Psoas muscle (tissue), 8 donors: ENCODE measurements around the gene PHC2. TPM values are rescaled to one million over a fixed set of nuclear protein-coding genes. Genes with fewer than 3 reads are reported as not detected.
A peak's percentile ranks its signal among the peaks of the same experiment; 100 is the strongest.

Experiments used
- ATAC-seq, 4 donors: fragments of 200-7000 bp; cut with Tn5 transposase; one replicate each; pipeline ENCODE4 v1.9.1; 2020; ENCODE audit warnings: moderate library complexity in 3 of 4, mild to moderate bottlenecking in 2 of 4
- DNase-seq, 2 donors: peaks; one replicate each; pipeline ENCODE4 v3.0.0-alpha.2; 2020
- H3K27ac ChIP-seq: fragments of 200-600 bp; one replicate; pipeline ENCODE4 v1.8.0; 2022
- H3K27me3 ChIP-seq, 3 donors: fragments of 200-600 bp in 1 of 3; one replicate each; pipeline versions ENCODE4 v1.6.1 to v1.8.0; 2013 to 2022; ENCODE audit warnings: low read length in 2 of 3, mild to moderate bottlenecking in 2 of 3, moderate library complexity in 1 of 3; ENCODE audit not compliant: insufficient read depth in 3 of 3
- H3K36me3 ChIP-seq, 2 donors: fragments of 200-600 bp in 1 of 2; one replicate each; pipeline versions ENCODE4 v1.6.1 to v1.8.0; 2013 to 2022; ENCODE audit warnings: low read depth in 1 of 2, mild to moderate bottlenecking in 1 of 2, moderate library complexity in 1 of 2; ENCODE audit not compliant: insufficient read depth in 1 of 2
- H3K4me1 ChIP-seq: fragments of 200-600 bp; one replicate; pipeline ENCODE4 v1.8.0; 2022
- H3K4me3 ChIP-seq: fragments of 200-600 bp; one replicate; pipeline ENCODE4 v1.8.0; 2022; ENCODE audit warnings: mild to moderate bottlenecking
- H3K9me3 ChIP-seq: fragments of 200-600 bp; one replicate; pipeline ENCODE4 v1.8.0; 2022
- CTCF ChIP-seq: fragments of 200-600 bp; IDR thresholded peaks from one replicate; pipeline ENCODE4 v1.8.0; 2022; ENCODE audit warnings: antibody characterized with exemption
- WGBS, 3 donors: extraction: QIAGEN DNeasy Blood & Tissue Kit; methylation state at CpG; one replicate each; pipeline versions ENCODE4 v1.1.6 to v1.1.7; 2013; 5-methylcytosine and 5-hydroxymethylcytosine counted together
- intact Hi-C, 2 donors: fragments of 100-400 bp; cut with DNase I; formaldehyde crosslinking; loops; one replicate each; pipeline versions ENCODE4 v1.11.0 to v1.14.2; 2022
- polyA plus RNA-seq, 3 donors: library from polyadenylated mRNA; stranded (reverse); fragments of 200-250 nt; gene quantifications; one replicate each; pipeline ENCODE4 v1.2.3, GENCODE V29; 2013
- total RNA-seq, 4 donors: library from RNA; stranded (reverse); fragmentation: NEBNext Ultra II Directional in 2 of 4; extraction: Animal tissue kit (Norgen Biotek cat#: 25700) in 2 of 4; gene quantifications; one replicate each; pipeline versions ENCODE4 v1.2.1 to v1.2.4, GENCODE V29; 2021 to 2023
- donor health status: healthy with polysubstance abuse.
- donor health status: DM: no; HTN: no; CAD: no; lungs with moderate emphysema.
- donor health status: Bipolar disorder and iron deficiency.
- donor health status: healthy.
- donor health status: DM: yes; HTN: yes; CAD: no.
- donor health status: DM: no; HTN: no; CAD: no.
- donor health status: DM: no; HTN: no; CAD: no.
- donor health status: DM: yes; HTN: yes; CAD: no.

The PHC2 gene
- total and polyA plus RNA-seq, 7 donors, result 74.1 to 427 (median 338) TPM

- 16 to 30% (median 17%) methylated on average over 9 of the region's 9 CpGs for WGBS, 3 donors
- Histone ChIP-seq H3K27ac (peak overlapping the region; percentile 88), H3K9me3 (no peaks in the 10 kb centered on the region), H3K36me3 (peaks cover 0 to 24% of the 10 kb centered on the region in 2 donors), H3K27me3 (no peaks in the 10 kb centered on the region), H3K4me1 (peaks cover 54% of the 10 kb centered on the region), H3K4me3 (no peak overlapping the region)
- DNase-seq (peak; percentile 63 to 82), ATAC-seq (peak; percentile 83 to 89 (median 88))
- TF ChIP-seq CTCF, result no peak
- intact Hi-C loops, result loop anchor here (1.0 to 10.0 kb wide), 6 partner anchors 15 to 241 kb away; no protein-coding TSS in a partner anchor
Measured at GRCh38 chr1:33365560-33365997, 65.3 kb downstream of the PHC2 start.

GRCh38 chr1:33364565-33364918 lies 66.4 kb downstream of the PHC2 start:
- intact Hi-C loops, result loop anchor here in 1 of 2 donors (10.0 kb wide), 1 partner anchor 240 kb away; no protein-coding TSS in a partner anchor

GRCh38 chr1:33363470-33363861 lies 67.4 kb downstream of the PHC2 start:
- peaks cover 54% of the 10 kb centered on the region for H3K4me1 ChIP-seq
- 47 to 65% (median 56%) methylated on average over 5 of the region's 5 CpGs for WGBS, 3 donors
- H3K4me3 ChIP-seq, result no peak overlapping the region
- peaks cover 0 to 12% of the 10 kb centered on the region in 2 donors for H3K36me3 ChIP-seq
- no peak for TF ChIP-seq CTCF
- intact Hi-C loops, result loop anchor here in 1 of 2 donors (10.0 kb wide), 1 partner anchor 239 kb away; no protein-coding TSS in a partner anchor
- no peak for ATAC-seq
- no peaks in the 10 kb centered on the region for H3K9me3 ChIP-seq
- no peaks in the 10 kb centered on the region for H3K27me3 ChIP-seq
- no peak for DNase-seq
- H3K27ac ChIP-seq, result peak overlapping the region; percentile 46

More at GRCh38 chr1:33364565-33364918, 66.4 kb downstream of the PHC2 start:
- no peak for TF ChIP-seq CTCF
- no peak for DNase-seq
- peaks cover 54% of the 10 kb centered on the region for H3K4me1 ChIP-seq
- 26 to 42% (median 39%) methylated on average over 2 of the region's 2 CpGs for WGBS, 3 donors
- peak overlapping the region; percentile 88 for H3K27ac ChIP-seq
- peaks cover 0 to 23% of the 10 kb centered on the region in 2 donors for H3K36me3 ChIP-seq
- no peaks in the 10 kb centered on the region for H3K27me3 ChIP-seq
- no peak for ATAC-seq
- H3K4me3 ChIP-seq, result no peak overlapping the region
- no peaks in the 10 kb centered on the region for H3K9me3 ChIP-seq

- intact Hi-C loops, result loop anchor here in 1 of 2 donors (10.0 kb wide), 1 partner anchor 238 kb away; no protein-coding TSS in a partner anchor
- Histone ChIP-seq H3K36me3 (peaks cover 0 to 8% of the 10 kb centered on the region in 2 donors), H3K4me3 (no peak overlapping the region), H3K9me3 (no peaks in the 10 kb centered on the region), H3K27me3 (no peaks in the 10 kb centered on the region), H3K27ac (no peak overlapping the region), H3K4me1 (peaks cover 54% of the 10 kb centered on the region)
- DNase-seq (no peak), ATAC-seq (no peak)
- no peak for TF ChIP-seq CTCF
- 62 to 70% (median 66%) methylated on average over 5 of the region's 5 CpGs for WGBS, 3 donors
Measured at GRCh38 chr1:33363021-33363420, 67.9 kb downstream of the PHC2 start.
